ENCODE measurements around the gene UNC13D. TPM values are rescaled to one million over a fixed set of nuclear protein-coding genes. Genes with fewer than 3 reads are reported as not detected.

Gene UNC13D
- total and polyA plus RNA-seq, 9 of the 15 experiments (the other 6 are each of a cell fraction or from before 2014, with no cell fraction given), result 0.86 to 244 (median 69.2) TPM

DNA sequence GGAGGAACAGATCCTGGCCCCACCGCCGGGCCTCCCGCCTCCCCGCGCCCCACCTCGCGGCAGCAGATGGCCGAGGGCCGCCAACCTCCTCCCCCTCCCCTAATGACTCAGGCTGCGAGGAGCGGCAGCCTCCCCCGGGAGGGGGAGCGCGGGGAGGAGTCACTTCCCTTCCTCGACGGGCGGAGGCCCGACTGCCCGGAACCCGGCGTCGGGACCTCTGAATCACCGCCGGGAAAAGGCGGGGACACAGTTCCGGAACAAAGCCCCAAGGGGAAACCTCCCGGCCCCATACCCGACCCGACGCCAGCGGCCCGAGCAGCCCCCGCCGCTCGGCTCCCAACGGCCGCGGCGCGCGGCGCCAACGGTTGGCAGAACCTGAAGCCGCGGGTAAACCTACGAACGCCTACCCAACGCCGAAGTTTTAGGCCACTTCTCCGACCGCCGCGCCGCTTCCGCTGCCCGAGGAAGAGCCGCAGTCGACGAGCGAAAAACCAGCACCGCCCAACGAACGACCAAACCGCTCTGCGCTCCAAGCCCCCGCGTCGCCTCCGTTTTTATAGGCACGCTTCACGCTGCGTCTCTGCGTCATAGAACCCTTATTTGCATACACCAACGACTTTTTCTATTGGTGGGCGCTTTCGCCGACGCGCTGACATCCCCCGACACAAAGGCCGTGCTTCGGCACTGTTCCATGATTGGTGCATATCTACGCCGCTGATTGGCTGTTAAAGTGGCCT is 64.8 kb downstream of the UNC13D start (continued):
- TF ChIP-seq, protein P1, sequence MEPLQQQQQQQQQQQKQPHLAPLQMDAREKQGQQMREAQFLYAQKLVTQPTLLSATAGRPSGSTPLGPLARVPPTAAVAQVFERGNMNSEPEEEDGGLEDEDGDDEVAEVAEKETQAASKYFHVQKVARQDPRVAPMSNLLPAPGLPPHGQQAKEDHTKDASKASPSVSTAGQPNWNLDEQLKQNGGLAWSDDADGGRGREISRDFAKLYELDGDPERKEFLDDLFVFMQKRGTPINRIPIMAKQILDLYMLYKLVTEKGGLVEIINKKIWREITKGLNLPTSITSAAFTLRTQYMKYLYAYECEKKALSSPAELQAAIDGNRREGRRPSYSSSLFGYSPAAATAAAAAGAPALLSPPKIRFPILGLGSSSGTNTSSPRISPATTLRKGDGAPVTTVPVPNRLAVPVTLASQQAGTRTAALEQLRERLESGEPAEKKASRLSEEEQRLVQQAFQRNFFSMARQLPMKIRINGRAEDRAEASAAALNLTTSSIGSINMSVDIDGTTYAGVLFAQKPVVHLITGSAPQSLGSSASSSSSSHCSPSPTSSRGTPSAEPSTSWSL (CRISPR knock-in tag; IDR thresholded peaks at IDR 0.05; ENCODE audit: borderline replicate concordance), result no peak
- no peak for TF ChIP-seq ZBTB8A (IDR thresholded peaks at IDR 0.05; ENCODE audit: partially characterized antibody)
- 0 out of 2 replicates have a peak, but pooled peaks have one; percentile 35 for TF ChIP-seq NFE2 (IDR thresholded peaks at IDR 0.05; ENCODE audit: low read depth)
- TF ChIP-seq MIER1 (IDR thresholded peaks at IDR 0.05; ENCODE audit: low read depth), result no peak
- TF ChIP-seq, protein P2, sequence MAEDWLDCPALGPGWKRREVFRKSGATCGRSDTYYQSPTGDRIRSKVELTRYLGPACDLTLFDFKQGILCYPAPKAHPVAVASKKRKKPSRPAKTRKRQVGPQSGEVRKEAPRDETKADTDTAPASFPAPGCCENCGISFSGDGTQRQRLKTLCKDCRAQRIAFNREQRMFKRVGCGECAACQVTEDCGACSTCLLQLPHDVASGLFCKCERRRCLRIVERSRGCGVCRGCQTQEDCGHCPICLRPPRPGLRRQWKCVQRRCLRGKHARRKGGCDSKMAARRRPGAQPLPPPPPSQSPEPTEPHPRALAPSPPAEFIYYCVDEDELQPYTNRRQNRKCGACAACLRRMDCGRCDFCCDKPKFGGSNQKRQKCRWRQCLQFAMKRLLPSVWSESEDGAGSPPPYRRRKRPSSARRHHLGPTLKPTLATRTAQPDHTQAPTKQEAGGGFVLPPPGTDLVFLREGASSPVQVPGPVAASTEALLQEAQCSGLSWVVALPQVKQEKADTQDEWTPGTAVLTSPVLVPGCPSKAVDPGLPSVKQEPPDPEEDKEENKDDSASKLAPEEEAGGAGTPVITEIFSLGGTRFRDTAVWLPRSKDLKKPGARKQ (CRISPR knock-in tag; IDR thresholded peaks at IDR 0.05), result no peak
- TF ChIP-seq FOXJ3 (CRISPR knock-in tag; IDR thresholded peaks at IDR 0.05), result no peak
- TF ChIP-seq, protein P3, sequence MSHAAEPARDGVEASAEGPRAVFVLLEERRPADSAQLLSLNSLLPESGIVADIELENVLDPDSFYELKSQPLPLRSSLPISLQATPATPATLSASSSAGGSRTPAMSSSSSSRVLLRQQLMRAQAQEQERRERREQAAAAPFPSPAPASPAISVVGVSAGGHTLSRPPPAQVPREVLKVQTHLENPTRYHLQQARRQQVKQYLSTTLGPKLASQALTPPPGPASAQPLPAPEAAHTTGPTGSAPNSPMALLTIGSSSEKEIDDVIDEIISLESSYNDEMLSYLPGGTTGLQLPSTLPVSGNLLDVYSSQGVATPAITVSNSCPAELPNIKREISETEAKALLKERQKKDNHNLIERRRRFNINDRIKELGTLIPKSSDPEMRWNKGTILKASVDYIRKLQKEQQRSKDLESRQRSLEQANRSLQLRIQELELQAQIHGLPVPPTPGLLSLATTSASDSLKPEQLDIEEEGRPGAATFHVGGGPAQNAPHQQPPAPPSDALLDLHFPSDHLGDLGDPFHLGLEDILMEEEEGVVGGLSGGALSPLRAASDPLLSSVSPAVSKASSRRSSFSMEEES (CRISPR knock-in tag; IDR thresholded peaks at IDR 0.05), result no peak
- peak; percentile 51 for TF ChIP-seq RNF2 (IDR thresholded peaks at IDR 0.05)
- TF ChIP-seq, protein P4, sequence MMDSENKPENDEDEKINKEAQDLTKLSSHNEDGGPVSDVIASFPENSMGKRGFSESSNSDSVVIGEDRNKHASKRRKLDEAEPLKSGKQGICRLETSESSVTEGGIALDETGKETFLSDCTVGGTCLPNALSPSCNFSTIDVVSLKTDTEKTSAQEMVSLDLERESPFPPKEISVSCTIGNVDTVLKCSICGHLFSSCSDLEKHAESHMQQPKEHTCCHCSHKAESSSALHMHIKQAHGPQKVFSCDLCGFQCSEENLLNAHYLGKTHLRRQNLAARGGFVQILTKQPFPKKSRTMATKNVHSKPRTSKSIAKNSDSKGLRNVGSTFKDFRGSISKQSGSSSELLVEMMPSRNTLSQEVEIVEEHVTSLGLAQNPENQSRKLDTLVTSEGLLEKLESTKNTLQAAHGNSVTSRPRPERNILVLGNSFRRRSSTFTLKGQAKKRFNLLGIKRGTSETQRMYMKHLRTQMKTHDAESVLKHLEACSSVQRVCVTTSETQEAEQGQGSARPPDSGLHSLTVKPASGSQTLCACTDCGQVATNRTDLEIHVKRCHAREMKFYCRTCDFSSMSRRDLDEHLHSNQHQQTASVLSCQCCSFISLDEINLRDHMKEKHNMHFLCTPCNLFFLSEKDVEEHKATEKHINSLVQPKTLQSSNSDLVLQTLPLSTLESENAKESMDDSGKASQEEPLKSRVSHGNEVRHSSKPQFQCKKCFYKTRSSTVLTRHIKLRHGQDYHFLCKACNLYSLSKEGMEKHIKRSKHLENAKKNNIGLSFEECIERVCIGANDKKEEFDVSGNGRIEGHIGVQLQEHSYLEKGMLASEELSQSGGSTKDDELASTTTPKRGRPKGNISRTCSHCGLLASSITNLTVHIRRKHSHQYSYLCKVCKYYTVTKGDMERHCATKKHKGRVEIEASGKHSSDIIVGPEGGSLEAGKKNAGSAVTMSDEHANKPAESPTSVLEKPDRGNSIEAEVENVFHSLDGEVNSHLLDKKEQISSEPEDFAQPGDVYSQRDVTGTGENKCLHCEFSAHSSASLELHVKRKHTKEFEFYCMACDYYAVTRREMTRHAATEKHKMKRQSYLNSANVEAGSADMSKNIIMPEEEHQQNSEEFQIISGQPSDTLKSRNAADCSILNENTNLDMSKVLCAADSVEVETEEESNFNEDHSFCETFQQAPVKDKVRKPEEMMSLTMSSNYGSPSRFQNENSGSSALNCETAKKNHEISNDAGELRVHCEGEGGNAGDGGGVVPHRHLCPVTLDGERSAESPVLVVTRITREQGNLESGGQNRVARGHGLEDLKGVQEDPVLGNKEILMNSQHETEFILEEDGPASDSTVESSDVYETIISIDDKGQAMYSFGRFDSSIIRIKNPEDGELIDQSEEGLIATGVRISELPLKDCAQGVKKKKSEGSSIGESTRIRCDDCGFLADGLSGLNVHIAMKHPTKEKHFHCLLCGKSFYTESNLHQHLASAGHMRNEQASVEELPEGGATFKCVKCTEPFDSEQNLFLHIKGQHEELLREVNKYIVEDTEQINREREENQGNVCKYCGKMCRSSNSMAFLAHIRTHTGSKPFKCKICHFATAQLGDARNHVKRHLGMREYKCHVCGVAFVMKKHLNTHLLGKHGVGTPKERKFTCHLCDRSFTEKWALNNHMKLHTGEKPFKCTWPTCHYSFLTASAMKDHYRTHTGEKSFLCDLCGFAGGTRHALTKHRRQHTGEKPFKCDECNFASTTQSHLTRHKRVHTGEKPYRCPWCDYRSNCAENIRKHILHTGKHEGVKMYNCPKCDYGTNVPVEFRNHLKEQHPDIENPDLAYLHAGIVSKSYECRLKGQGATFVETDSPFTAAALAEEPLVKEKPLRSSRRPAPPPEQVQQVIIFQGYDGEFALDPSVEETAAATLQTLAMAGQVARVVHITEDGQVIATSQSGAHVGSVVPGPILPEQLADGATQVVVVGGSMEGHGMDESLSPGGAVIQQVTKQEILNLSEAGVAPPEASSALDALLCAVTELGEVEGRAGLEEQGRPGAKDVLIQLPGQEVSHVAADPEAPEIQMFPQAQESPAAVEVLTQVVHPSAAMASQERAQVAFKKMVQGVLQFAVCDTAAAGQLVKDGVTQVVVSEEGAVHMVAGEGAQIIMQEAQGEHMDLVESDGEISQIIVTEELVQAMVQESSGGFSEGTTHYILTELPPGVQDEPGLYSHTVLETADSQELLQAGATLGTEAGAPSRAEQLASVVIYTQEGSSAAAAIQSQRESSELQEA (IDR thresholded peaks at IDR 0.05; ENCODE audit: low read depth), result no peak
- TF ChIP-seq ZNF584 (CRISPR knock-in tag; IDR thresholded peaks at IDR 0.05; ENCODE audit: low read depth), result no peak; the same call in 1 of the 2 replicates
- TF ChIP-seq, protein P5, sequence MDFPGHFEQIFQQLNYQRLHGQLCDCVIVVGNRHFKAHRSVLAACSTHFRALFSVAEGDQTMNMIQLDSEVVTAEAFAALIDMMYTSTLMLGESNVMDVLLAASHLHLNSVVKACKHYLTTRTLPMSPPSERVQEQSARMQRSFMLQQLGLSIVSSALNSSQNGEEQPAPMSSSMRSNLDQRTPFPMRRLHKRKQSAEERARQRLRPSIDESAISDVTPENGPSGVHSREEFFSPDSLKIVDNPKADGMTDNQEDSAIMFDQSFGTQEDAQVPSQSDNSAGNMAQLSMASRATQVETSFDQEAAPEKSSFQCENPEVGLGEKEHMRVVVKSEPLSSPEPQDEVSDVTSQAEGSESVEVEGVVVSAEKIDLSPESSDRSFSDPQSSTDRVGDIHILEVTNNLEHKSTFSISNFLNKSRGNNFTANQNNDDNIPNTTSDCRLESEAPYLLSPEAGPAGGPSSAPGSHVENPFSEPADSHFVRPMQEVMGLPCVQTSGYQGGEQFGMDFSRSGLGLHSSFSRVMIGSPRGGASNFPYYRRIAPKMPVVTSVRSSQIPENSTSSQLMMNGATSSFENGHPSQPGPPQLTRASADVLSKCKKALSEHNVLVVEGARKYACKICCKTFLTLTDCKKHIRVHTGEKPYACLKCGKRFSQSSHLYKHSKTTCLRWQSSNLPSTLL (IDR thresholded peaks at IDR 0.05), result peak; percentile 83; the same call in 1 of the 2 replicates
- TF ChIP-seq ZNF282 (CRISPR knock-in tag; IDR thresholded peaks at IDR 0.05), result no peak
